GM19023 (cell line): Measurements from ENCODE around the gene HOXB6.

Source experiments
- ATAC-seq: cut with Tn5 transposase; IDR thresholded peaks from one replicate; pipeline ENCODE4 v1.9.1; 2021; ENCODE audit warnings: mild to moderate bottlenecking, moderate library complexity; ENCODE audit not compliant: unreplicated experiment

HOXB6 gene

DNA sequence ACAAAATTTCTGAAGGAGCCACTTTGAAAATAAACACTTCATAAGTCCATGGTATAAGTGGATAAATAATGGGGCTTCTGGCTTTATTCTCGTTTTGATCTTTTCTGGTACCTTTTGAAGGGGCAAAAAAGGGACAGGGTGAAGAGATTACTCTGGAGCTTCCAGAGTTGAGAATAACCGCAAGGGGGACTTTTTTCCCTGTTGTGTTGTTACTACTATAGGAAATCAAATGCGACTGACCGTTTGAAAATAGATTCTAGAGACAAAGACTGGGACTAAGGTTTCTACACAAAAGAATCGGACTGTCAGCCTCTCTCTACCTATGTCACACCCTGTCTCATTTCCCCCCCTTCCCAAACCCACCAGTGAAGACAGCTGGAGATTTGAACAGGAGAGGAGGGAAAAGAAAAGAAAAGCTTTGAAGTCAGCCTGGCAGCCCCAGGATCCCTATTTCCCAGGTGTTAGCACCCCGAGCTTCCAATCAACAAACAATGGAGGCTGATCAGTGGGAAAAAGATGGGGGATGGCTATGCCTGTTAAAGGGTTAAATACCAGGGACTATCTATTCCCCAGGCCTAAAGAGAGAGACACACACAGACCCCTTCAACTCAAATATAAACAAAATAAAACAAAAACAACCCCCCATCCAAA lies 35.0 kb downstream of the HOXB6 start:
- no peak for ATAC-seq

DNA sequence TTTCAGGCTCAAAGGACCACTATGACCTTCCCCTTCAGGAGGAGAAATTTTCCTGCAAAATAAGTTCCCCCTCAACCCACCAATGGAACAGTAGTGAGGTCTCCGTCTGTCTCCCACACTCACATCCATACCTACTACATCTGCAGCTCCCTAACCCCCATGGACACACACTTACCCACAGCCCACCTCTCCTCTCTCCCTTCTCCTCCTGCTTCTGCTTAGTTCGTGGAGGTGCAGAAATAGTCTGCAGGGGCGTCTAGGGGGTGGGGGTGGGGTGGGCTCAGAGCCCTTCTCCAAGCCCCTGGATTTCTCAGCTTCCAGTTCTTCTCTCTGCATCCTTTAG lies 35.6 kb downstream of the HOXB6 start:
- ATAC-seq: no peak

DNA sequence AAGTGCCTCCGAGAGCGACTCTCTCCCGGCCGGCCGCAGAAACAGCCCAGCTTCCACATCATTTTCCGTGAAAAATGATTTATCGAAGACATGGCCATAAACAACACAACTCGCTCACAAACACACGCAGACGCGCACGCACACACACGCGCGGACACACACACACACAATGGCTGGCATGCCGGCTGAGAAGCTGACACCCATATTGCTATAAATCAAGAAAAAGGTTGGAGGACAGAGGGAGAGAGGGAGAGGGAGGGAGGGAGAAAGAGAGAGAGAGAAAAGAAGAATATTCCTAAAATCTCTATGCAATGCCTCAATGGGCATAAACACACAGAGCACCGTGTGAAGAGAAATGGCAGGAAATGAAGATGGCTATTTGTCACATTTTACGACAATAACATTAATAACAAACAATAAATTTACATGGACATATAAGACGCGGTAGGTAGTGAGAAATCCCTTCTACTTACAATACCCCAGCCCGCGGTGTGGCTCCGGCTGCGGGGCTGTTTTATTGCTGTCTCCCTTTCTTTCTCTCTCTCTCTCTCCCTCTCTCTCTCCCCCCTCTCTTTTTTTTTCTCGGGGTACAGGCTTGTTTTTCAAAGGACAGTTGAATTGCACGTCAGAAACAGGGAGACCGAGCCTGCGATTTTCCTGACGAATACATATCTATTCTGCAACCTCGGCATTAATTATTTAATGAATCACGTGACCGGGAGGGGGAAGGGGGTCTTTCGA lies 36.1 kb downstream of the HOXB6 start:
- ATAC-seq: no peak

DNA sequence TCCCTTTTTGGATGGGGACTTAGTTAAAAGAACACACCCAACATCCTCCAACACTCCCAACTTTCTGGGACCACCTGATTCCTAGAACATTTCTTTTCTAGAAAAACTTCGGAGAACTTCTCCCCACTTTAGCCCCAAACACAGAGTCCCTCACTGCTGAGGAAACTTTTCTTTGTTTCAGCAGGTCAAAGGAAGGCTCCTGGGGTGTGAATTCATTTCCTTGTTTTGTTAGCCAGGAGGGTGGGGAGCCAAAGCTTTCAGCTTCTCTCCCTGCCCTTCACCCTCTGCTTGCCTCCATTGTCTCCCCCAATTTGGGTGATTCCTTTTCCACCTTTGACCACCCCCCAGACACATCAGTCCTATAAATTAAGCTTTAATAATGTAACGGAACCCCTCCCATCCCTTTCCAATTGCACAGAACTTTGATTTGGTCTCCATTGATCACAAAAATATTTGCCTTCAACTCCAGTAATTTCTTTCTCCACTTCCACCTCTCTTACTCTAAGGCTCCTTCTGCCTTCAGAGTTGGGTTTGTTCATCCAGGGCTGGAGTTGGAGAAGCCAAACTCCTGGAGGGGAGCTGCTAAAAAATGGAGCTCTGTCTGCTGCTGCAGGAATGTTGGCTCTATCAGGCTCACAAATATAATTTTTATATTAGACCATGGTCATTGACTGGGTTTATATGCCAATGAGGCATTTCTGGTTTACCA lies 37.0 kb downstream of the HOXB6 start:
- no peak for ATAC-seq

DNA sequence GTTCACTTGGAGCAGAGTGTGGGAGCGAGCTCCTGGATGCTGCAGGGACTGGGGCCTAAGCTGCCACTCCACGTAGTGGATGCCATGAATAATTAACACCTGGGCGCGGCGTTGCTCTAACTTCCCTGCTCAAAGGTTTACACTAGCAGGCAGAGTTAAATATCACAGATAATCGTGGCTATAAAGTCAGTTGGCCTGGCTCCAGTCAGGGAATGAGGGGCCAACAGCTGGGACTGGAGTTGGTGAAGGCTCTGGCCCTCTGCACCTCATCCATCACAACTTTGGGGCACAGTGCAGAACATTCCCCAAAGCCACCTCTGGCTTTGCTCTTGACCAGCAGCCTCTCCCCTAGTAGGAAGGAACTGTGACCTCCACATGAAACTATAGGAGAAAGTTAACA lies 37.6 kb downstream of the HOXB6 start:
- no peak for ATAC-seq

DNA sequence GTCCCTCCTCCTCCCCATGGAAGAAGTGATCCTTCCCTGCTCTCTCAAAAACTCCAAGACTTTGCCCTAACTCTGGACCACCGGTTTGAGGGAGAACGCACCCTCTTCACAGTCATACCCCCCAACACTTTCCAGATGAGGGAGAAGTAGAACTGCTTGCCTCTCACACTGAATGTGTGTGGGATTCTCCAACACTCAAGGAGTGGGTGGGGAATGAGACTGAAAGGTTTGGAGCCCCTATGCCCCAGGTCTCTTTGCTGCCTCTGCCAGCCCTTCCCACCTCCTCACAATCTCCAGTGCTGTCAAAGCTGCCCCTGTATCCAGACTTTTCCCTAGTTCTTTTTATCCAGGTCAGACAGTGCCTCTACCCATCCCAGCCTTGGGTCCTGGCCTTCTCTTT lies 38.1 kb downstream of the HOXB6 start:
- ATAC-seq: no peak

DNA sequence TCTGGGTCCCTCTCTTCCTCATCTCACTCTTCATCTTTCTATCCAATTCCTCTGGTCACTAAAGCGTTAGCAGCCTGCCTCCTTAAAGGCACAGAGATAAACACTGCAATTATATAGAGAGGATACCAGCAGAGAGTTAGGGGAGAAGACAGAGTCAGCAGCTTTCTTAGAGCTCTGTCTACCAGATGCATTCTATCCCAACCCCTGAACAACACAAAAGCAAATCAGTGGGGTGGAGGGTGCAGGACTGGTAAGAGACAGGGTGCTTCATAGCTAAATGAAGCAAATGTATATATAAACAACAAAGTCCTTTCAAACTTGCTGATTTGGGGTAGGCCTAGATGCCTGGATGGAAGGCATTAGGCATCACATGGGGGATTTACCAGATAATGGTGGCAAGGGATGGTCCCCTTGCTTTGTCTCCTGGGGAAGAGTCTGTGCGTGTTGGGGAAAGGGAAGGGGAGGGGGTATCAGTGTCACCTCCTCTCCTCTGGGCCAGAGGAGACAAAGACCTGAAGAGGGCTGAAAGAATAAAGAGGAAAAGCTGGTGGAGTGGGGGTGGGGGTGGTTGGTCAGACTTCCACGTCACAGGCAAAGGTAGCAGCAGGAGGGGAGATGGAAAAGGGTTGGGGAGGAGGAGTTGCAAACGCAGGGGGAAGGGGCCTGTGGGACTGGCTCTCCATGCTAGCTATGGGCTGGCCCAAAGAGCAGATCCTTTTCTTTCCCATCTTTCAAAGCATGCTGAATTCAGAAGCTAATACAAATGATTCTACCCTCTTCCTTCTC lies 38.7 kb downstream of the HOXB6 start:
- no peak for ATAC-seq

DNA sequence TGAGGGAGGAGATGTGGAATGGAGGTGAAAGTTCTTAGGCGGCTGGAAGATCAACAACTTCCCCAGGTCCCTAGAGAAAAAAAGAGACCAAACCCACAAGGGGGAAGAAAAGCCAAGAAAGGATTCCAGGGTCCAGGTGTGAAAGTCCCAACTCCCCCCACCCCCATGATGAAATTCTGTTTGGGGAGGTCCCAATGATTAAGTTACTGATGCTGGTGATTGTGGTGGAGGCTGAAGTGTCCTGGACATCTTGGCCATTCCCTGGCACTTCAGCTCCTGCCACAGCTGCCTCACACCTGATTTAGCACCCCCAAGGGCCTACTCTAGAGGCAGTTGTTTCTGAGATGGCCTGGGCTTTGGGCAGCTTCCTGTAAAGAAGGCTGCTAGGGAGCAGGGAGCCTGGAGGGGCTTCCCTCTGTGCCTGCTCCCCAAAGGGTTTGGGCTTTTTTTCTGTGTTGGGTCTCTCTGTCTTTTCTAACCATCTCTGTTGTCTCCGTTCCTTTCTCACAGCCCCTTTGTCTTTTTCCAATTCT lies 39.7 kb downstream of the HOXB6 start:
- no peak for ATAC-seq

DNA sequence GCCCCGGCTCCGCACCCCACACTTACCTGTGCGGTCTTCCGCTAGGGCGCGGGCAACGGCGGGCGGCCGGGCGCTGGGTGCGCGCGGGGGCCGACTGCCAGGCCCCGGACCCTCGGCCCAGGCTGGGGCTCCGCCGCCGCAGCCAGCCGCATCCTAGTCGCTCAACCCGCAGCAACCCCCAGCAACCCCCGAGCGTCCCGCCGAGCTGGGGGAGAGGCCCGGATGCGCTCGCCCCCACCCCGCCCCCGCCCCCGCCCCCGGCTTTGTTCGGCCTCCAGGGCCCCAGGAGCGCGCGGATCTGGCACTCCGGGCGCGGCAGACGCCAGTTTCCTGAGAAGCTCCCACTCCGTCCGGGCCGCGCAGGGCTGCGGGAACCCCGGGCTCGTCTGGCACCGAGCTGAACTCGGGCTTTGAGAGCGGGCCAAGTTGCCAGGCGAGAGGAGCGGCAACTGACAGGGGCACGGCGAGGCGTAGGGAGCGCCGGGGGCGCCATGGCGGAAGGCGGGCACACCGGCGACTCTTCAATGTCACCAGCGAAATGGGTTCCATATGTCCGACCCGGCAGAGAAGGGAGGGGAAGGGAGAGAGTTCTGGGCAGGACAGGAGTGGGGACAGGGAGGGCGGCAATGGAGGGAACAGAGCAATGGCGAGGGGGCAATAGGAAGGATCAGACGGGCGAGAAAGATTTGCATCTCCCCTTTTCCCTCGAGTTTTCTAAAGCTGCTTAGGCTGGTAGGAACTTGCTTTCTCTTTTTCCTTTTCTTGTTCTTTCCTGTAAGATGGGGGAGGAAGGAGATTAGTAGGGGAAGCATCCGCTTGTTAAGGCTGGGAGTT lies 40.4 kb downstream of the HOXB6 start:
- no peak for ATAC-seq

DNA sequence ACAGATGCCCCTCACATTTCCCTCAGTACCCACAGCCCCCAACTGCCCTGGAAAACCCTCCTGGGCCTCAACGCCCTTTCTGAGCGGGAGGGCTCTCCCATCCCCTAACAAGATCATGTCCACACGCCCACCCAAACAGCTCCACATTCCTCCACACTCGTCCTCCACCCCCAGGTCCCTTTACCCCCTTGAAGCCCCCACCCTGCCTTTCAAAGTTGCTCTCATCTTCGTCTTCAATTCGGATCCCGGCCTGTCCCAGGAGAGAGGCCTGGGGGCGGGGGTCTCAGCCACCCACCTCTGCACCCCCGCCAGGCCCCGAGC lies 41.0 kb downstream of the HOXB6 start:
- no peak for ATAC-seq

DNA sequence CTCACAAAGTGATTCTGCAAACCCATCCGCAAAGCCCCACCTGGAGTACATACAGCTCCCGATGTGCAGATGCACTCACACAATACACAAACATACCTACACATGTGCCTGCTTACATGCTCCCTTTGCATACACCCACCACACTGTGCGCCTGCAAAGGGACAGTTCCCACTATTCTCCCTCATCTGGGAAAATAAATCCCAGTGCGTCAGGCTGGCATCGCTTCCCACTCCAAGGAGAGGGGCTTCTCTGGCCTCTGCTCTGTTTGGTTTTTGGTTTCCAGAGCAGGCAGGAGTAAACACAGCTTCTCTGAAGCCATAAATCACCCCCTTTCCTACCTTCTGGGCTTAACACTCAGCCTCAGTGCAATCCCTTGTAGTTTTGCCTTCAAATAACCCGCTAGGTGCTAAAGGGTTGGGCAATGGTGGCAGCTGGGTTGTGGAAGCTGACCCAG lies 41.4 kb downstream of the HOXB6 start:
- ATAC-seq: no peak

DNA sequence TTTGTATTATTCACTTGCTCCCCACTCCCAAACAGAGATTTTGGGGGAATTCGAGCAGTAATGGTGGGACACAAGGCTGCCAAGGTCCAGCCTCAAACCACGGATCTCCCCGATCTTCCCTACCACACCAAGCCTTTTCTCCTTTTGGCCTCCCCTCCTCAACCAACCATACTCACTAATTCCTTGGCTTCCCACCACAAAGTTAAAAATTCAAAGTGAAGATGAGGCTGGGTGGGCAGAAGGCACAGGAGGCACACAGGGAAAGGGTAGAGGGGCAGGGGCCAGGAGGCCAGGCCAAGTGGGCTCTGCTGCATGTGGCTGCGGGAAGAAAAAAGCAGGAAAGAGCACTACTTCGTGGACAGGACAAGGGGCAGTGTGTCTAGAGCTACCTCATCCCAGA lies 41.9 kb downstream of the HOXB6 start:
- ATAC-seq: no peak

DNA sequence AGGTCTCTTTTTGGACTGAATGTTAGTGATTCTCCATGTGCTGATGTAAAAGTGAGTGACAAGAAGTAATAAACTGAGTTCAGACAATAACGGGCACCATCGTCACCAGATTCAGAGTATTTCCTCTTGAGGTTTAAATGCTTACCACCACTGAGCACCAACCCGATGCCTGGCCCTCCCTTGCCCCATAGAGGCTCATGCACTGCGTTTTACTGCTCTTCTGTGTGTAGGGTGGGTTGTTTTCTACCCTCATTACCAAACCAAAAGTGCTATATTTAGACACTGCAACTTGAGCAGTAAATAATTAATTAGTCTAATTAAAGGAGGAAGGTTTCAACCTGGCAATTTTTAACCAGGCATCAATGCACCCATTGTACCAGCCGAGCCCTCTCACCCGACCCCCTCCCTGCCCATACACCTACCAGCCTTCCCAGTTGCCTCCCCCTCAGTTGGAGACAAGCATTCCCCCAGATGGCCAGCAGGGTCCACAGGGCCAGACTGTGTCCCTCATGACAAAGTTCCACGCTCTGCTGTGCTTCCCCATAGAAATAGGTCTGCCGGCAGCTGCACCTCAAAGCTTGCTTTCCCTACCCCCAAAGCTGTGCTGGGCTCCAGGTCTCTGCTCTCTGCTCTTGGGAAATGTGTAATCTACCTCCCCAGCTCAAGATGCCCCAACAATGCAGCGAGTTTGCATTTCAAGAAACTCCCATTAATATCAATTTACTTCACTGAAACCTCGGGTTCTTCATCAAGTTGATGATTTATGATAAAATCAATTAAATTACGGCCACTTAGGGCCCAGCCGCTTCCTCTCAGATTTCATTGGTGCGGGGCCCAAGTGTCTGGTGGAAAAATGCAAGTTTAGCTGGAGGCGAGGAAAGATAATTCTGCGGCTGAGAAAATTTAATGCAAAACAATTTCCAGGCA lies 42.6 kb downstream of the HOXB6 start:
- no peak for ATAC-seq

DNA sequence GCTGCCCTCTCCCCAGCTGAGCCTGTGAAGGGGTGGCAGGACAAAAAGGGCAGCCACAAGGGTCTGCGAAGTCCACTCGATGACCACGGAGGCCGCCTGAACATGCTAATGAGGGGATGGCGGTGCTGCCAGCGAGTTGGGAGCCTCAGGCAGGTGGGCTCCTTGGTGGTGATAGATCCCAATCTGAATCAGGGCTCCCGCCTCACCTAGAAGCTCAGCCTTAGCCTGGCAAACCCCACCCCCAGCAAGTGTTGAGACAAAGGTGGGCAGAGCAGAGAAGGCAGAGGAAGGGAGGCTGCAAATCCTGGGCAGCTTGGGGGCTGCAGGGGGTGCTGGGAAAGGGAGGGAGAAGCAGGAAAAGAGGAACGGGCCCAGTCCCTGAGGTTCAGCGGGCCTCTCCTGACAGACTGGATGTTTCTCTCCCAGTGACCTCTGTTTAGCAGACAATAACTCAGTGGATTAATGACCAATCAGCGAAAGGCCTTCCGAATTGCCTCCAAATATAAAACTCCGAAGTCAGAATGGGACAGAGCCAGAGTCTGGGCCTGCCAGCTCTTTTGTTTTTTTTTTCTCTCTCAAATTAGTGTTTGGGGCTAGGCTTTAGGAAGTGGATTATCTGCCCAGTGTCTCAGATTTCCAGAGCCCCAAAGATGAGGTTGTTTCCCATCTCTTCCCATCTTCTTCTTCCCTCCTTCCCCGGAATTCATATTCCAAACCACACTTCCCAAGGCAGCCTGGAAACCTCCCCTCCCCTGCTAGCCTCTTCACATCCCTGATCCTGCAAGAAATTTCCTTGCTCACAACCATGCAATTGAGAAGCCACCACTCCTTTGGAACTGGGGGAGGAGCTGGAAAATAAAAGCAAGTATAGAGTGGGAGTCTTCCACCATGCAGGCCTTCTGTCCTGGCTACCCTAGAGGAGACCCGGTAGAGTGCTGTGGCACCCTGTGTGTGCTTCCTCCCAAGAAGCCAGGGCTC lies 44.7 kb downstream of the HOXB6 start:
- ATAC-seq: no peak

DNA sequence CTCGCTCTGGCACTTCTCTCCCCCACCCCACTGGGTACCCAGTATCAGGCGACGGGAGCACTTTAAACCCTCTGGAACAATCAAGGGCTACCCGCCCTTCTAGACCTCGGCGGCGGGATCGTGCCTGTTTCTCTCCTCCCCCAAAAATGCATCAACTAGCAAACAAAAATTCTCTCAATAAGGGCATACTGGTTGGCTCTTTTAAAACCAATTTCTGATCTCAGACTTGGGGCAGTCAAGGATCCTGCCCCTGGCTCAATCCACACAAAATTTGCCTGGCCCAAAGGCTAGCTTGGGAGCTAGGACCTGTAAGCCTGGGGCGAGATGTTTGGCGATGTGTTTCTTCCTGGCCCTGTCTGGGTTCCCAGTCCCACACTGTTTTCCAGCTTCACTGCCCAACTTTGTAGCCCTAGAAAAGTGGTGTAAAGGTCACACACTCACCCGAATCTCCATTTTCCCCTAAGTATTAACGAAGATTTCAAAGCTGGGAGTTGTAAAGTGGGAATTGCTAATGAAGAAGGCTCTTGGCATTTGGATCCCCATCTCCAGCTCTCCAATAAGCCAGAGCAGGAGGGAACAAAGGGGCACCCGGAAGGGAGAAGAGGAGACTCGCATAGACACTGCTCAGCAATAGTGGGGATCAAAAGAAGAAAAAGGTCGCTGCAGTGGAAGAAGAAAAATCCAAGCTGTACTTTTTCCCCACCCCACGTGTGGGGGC lies 45.5 kb downstream of the HOXB6 start:
- ATAC-seq: no peak

DNA sequence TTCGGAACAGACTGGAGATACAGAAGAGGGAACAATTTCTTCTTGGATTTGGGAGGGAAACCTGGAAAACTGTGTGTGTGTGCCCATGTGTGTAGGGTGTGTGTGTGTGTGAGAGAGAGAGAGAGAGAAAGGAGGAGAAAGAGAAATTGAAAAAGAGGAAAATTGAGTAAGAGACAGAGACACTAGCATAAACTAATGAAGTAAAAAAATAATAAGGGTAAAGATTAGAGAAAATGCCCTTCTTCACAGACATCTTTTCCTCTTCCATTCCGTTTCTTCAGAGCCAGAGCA lies 46.0 kb downstream of the HOXB6 start:
- no peak for ATAC-seq

DNA sequence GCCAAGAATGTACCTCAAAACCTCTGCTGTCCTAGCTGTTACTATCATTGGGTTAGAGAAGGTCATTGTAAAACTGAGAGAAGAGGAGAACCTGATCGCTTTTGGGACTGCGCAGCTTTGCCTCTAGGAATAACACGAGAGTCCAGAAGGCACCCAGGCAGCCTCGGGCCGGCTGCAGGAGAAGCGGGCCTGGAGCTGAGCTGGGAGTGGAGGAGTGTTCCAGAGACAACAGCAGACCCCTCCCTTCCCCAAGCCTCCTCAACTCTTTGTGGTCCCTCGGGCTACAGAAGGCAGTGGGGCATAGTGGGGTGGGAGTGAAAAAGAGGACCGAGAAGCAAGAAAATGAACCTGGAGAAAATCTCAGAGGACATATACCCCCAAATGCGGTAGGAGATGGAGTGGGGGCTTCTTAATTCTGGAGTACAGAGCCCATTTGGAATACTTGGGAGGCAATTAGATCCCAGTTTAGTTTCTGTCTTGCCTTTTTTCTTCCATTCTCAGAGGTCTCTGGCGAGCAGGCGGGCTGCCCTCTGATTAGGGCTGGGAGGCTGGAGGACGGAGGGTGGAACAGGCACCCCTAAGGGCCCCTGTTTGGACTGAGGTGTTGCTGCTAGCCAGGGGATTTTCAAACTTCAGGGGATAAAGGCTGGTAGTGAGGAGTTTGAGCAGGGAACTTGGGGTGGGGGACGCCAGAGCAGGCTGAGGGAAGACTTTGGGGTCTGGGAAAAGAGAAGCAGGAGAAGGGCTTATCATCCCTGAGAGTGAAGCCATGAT lies 46.5 kb downstream of the HOXB6 start:
- no peak for ATAC-seq
